Adrenal gland (tissue), 12 donors: ENCODE data around the gene CMKLR1. TPM values are rescaled to one million over a fixed set of nuclear protein-coding genes. Genes with fewer than 3 reads are reported as not detected.
A peak's percentile ranks its signal among the peaks of the same experiment; 100 is the strongest.

ENCODE experiments used
- DNase-seq, 7 donors: peaks; one replicate each; pipeline ENCODE4 v3.0.0-alpha.2; 2019 to 2020
- H3K27ac ChIP-seq, 5 donors: fragments of 200-600 bp; sonication (generic) in 4 of 5; 1 replicate in 3 of 5; 2 replicates in 2 of 5; pipeline versions ENCODE4 v1.5.1 to v1.8.0; 2016 to 2020; ENCODE audit warnings: mild to moderate bottlenecking in 1 of 5
- H3K27me3 ChIP-seq: fragments of 200-600 bp; 2 replicates; pipeline ENCODE4 v1.8.0; 2021
- H3K36me3 ChIP-seq, 2 donors: fragments of 200-600 bp; replicated peaks in 1 of 2; 1 replicate in 1 of 2; 2 replicates in 1 of 2; pipeline versions ENCODE4 v1.5.1 to v1.8.0; 2018 to 2022
- H3K4me1 ChIP-seq, 2 donors: fragments of 200-600 bp; replicated peaks in 1 of 2; 1 replicate in 1 of 2; 2 replicates in 1 of 2; pipeline versions ENCODE4 v1.5.1 to v1.8.0; 2018 to 2021
- H3K4me3 ChIP-seq, 4 donors: fragments of 200-600 bp; sonication (generic) in 3 of 4; one replicate each; pipeline ENCODE4 v1.5.1; 2016 to 2018
- H3K9me3 ChIP-seq, 3 donors: fragments of 200-600 bp; sonication (generic) in 1 of 3; replicated peaks in 1 of 3; 1 replicate in 2 of 3; 2 replicates in 1 of 3; pipeline versions ENCODE4 v1.5.1 to v1.8.0; 2016 to 2021
- POLR2A ChIP-seq, 2 donors: fragments of 450-650 bp; IDR thresholded peaks; one replicate each; pipeline ENCODE4 v1.6.1; 2017; ENCODE audit warnings: antibody characterized with exemption in 2 of 2, mild to moderate bottlenecking in 2 of 2, moderate library complexity in 1 of 2
- WGBS, 4 donors: extraction: QIAGEN DNeasy Blood & Tissue Kit in 2 of 4; methylation state at CpG; one replicate each; pipeline versions ENCODE4 v1.1.5 to v1.1.7; 2013 to 2017; 5-methylcytosine and 5-hydroxymethylcytosine counted together
- intact Hi-C, 2 donors: fragments of 100-400 bp; cut with DNase I; formaldehyde crosslinking; loops; one replicate each; pipeline versions ENCODE4 v1.14.1 to v1.15.0; 2022 to 2023
- polyA plus RNA-seq, 3 donors: library from polyadenylated mRNA; stranded (reverse); fragments of 200-250 nt in 2 of 3; fragments of 350-450 nt in 1 of 3; fragmentation: Illumina TruSeq in 1 of 3; extraction: RNeasy Lipid Tissue Mini Kit (QIAGEN cat#74804) in 1 of 3; gene quantifications; one replicate each; pipeline ENCODE4 v1.2.3, GENCODE V29; 2013 to 2014
- total RNA-seq, 9 donors: library from RNA; depleted of rRNA in 4 of 9; stranded (reverse); fragments of >200 nt in 4 of 9; fragments of 120-200 nt in 1 of 9; fragmentation: NEBNext Ultra II Directional in 1 of 9; extraction: Animal tissue kit (Norgen Biotek cat#: 25700) in 1 of 9; gene quantifications; one replicate each; pipeline versions ENCODE4 v1.1.0 to v1.2.4, GENCODE V29; 2013 to 2023
- TF ChIP-seq, protein P1 (sequence below), 6 experiments: fragments of 450-650 bp in 4 of 6; fragments of 200-600 bp in 2 of 6; sonication (generic) in 1 of 6; IDR thresholded peaks; 1 replicate in 5 of 6; 2 replicates in 1 of 6; pipeline versions ENCODE4 v1.5.1 to v1.8.0; 2016 to 2021; ENCODE audit warnings: antibody characterized with exemption in 6 of 6, mild to moderate bottlenecking in 2 of 6, moderate library complexity in 1 of 6
- donor health status: healthy with polysubstance abuse.
- donor health status: Bipolar disorder and iron deficiency.
- donor health status: DM: yes; HTN: yes; CAD: no.
- donor health status: DM: no; HTN: no; CAD: no.
- donor health status: DM: no; HTN: no; CAD: no.
- donor health status: DM: yes; HTN: yes; CAD: no.

Gene CMKLR1
- total and polyA plus RNA-seq, 12 donors: 2.1 to 26.6 (median 17.0) TPM

- intact Hi-C loops: no loop called here
- Histone ChIP-seq H3K36me3 (no peaks in the 10 kb centered on the region), H3K4me3 (no peak overlapping the region), H3K4me1 (peaks cover 0 to 48% of the 10 kb centered on the region in 2 donors), H3K9me3 (no peaks in the 10 kb centered on the region), H3K27ac (peak overlapping the region in 3 of 5 donors; percentile 38 to 82 (median 59)), H3K27me3 (no peaks in the 10 kb centered on the region)
- 36 to 47% (median 43%) methylated on average over 14 to 18 of the region's 18 CpGs for WGBS, 4 donors
- peak; percentile 43 to 76 (median 52) for DNase-seq
- no peak for TF ChIP-seq POLR2A (IDR thresholded peaks at IDR 0.05)
- TF ChIP-seq, protein P1, sequence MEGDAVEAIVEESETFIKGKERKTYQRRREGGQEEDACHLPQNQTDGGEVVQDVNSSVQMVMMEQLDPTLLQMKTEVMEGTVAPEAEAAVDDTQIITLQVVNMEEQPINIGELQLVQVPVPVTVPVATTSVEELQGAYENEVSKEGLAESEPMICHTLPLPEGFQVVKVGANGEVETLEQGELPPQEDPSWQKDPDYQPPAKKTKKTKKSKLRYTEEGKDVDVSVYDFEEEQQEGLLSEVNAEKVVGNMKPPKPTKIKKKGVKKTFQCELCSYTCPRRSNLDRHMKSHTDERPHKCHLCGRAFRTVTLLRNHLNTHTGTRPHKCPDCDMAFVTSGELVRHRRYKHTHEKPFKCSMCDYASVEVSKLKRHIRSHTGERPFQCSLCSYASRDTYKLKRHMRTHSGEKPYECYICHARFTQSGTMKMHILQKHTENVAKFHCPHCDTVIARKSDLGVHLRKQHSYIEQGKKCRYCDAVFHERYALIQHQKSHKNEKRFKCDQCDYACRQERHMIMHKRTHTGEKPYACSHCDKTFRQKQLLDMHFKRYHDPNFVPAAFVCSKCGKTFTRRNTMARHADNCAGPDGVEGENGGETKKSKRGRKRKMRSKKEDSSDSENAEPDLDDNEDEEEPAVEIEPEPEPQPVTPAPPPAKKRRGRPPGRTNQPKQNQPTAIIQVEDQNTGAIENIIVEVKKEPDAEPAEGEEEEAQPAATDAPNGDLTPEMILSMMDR (IDR thresholded peaks at IDR 0.05): no peak
These were observed 36.5 kb downstream of the CMKLR1 start for GRCh38 chr12:108302403-108303311.

DNA sequence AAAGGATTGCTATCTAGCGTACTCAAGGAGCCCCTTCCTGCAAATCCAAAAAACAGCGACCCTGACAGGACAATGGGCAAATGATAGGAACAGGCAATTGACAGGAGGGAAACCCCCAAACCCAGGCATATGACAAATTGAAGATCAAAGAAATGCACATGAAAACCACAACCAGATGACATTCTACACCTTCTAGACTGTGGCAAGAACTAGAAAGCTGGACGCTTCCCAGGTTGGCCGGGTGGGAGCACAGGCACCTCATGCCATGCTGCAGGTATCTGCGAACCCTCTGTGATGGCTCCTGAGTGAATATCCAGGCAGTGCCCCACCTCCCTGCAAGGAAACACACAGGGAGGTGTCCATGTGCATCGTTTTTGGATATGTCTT, 37.1 kb downstream of the CMKLR1 start:
- peaks cover 0 to 47% of the 10 kb centered on the region in 2 donors for H3K4me1 ChIP-seq
- TF ChIP-seq, protein P1 (IDR thresholded peaks at IDR 0.05): no peak
- no peak for TF ChIP-seq POLR2A (IDR thresholded peaks at IDR 0.05)
- no peaks in the 10 kb centered on the region for H3K36me3 ChIP-seq
- H3K4me3 ChIP-seq: no peak overlapping the region
- WGBS, 4 donors: 74 to 79% (median 76%) methylated on average over 5 to 6 of the region's 6 CpGs
- intact Hi-C loops: no loop called here
- H3K27ac ChIP-seq: peak overlapping the region in 2 of 5 donors; percentile 59 to 82
- no peaks in the 10 kb centered on the region for H3K9me3 ChIP-seq
- no peaks in the 10 kb centered on the region for H3K27me3 ChIP-seq
- DNase-seq: no peak

GRCh38 chr12:108301346-108301745, 37.8 kb downstream of the CMKLR1 start:
- no peak for DNase-seq
- peak overlapping the region in 1 of 5 donors; percentile 82 for H3K27ac ChIP-seq
- H3K4me1 ChIP-seq: peaks cover 0 to 41% of the 10 kb centered on the region in 2 donors
- 84 to 93% (median 90%) methylated on average over 6 of the region's 6 CpGs for WGBS, 4 donors
- no peaks in the 10 kb centered on the region for H3K9me3 ChIP-seq
- intact Hi-C loops: no loop called here
- no peak overlapping the region for H3K4me3 ChIP-seq
- H3K36me3 ChIP-seq: no peaks in the 10 kb centered on the region
- TF ChIP-seq, protein P1 (IDR thresholded peaks at IDR 0.05): no peak
- TF ChIP-seq POLR2A (IDR thresholded peaks at IDR 0.05): no peak
- H3K27me3 ChIP-seq: no peaks in the 10 kb centered on the region

GRCh38 chr12:108299980-108300696, 39.0 kb downstream of the CMKLR1 start:
- no peaks in the 10 kb centered on the region for H3K9me3 ChIP-seq
- H3K27me3 ChIP-seq: no peaks in the 10 kb centered on the region
- DNase-seq: no peak
- no peak overlapping the region for H3K4me3 ChIP-seq
- no peak overlapping the region for H3K27ac ChIP-seq
- TF ChIP-seq, protein P1 (IDR thresholded peaks at IDR 0.05): no peak
- TF ChIP-seq POLR2A (IDR thresholded peaks at IDR 0.05): no peak
- H3K4me1 ChIP-seq: peaks cover 0 to 37% of the 10 kb centered on the region in 2 donors
- 92 to 96% (median 94%) methylated on average over 7 of the region's 7 CpGs for WGBS, 4 donors
- H3K36me3 ChIP-seq: no peaks in the 10 kb centered on the region
- intact Hi-C loops: no loop called here
